Endothelial cell of umbilical vein (primary cell): Measurements from ENCODE around the gene PIGH. TPM values are rescaled to one million over a fixed set of nuclear protein-coding genes. Genes with fewer than 3 reads are reported as not detected.

Source experiments
- BruUV-seq: library from RNA; stranded (reverse); fragments of 400-500 nt; replicated peaks from 2 replicates; lab custom pipeline; 2021; lab: Mats Ljungman, UMichigan
- CTCF ChIA-PET: fragments of 300-600, 350-600 bp; sonication (Branson Sonifier 250); formaldehyde crosslinking; loops from one replicate; lab custom pipeline; 2021; ENCODE audit warnings: antibody characterized with exemption, inconsistent platforms; lab: Charles Lee
- POLR2A ChIA-PET: fragments of 300-600, 350-600 bp; sonication (Branson Sonifier 250); formaldehyde crosslinking; loops from one replicate; lab custom pipeline; 2021; ENCODE audit warnings: antibody characterized with exemption, inconsistent platforms; lab: Charles Lee
- DNase-seq: peaks from one replicate; pipeline ENCODE4 v3.0.0-alpha.2; 2011; ENCODE audit warnings: low read depth, low spot score
- FAIRE-seq: peaks from 2 replicates; lab custom pipeline; 2011; peaks lifted over from hg19 to GRCh38; lab: Jason Lieb, UNC
- H2AFZ ChIP-seq: 2 replicates; pipeline ENCODE4 v1.6.0; 2012; ENCODE audit warnings: low read depth, low read length, control low read depth, inconsistent platforms
- H3K27ac ChIP-seq: 2 replicates; pipeline ENCODE4 v1.5.1; 2011; ENCODE audit warnings: low read depth, mild to moderate bottlenecking, control low read depth, low read length, moderate library complexity; ENCODE audit not compliant: insufficient read depth
- H3K27me3 ChIP-seq, 2 experiments: 2 replicates each; pipeline versions ENCODE4 v1.6.0 to v1.6.1; 2011; ENCODE audit warnings: low read length in 2 of 2, mixed read lengths in 1 of 2; ENCODE audit not compliant: control insufficient read depth in 2 of 2, insufficient read depth in 2 of 2
- H3K36me3 ChIP-seq, 2 experiments: 2 replicates in 1 of 2; 3 replicates in 1 of 2; pipeline ENCODE4 v1.5.1; 2011; ENCODE audit warnings: low read length in 2 of 2, mild to moderate bottlenecking in 1 of 2, moderate library complexity in 1 of 2; ENCODE audit not compliant: control insufficient read depth in 2 of 2, insufficient read depth in 2 of 2; ENCODE audit errors: extremely low read depth in 1 of 2
- H3K4me1 ChIP-seq: 3 replicates; pipeline ENCODE4 v1.5.1; 2011; ENCODE audit warnings: mild to moderate bottlenecking, low read length; ENCODE audit not compliant: control insufficient read depth, insufficient read depth; ENCODE audit errors: extremely low read depth
- H3K4me2 ChIP-seq: 2 replicates; pipeline ENCODE4 v1.6.1; 2011; ENCODE audit warnings: low read length, control low read depth, mixed read lengths; ENCODE audit not compliant: insufficient read depth
- H3K4me3 ChIP-seq, 3 experiments: fragments of 200-600 bp in 1 of 3; sonication (generic), shearing (Covaris generic) in 1 of 3; replicated peaks in 1 of 3; 2 replicates each; pipeline ENCODE4 v1.5.1; 2011 to 2016; ENCODE audit warnings: control low read depth in 3 of 3, low read length in 3 of 3, mild to moderate bottlenecking in 2 of 3, inconsistent platforms in 1 of 3, low read depth in 1 of 3, moderate library complexity in 1 of 3; ENCODE audit not compliant: insufficient read depth in 1 of 3
- H3K79me2 ChIP-seq: 2 replicates; pipeline ENCODE4 v1.6.0; 2012; ENCODE audit warnings: low read length, inconsistent platforms; ENCODE audit not compliant: control insufficient read depth, insufficient read depth
- H3K9ac ChIP-seq: replicated peaks from 2 replicates; pipeline ENCODE3; 2011; ENCODE audit warnings: low read length, control low read depth; ENCODE audit not compliant: insufficient read depth; ENCODE audit errors: extremely low read depth
- H3K9me1 ChIP-seq: replicated peaks from 3 replicates; pipeline ENCODE4 v1.6.0; 2011; ENCODE audit warnings: mild to moderate bottlenecking, low read length; ENCODE audit not compliant: control insufficient read depth, insufficient read depth; ENCODE audit errors: extremely low read depth
- H3K9me3 ChIP-seq: replicated peaks from 2 replicates; pipeline ENCODE4 v1.5.1; 2012; ENCODE audit warnings: low read length, inconsistent platforms; ENCODE audit not compliant: control insufficient read depth, insufficient read depth
- H4K20me1 ChIP-seq: replicated peaks from 2 replicates; pipeline ENCODE3; 2011; ENCODE audit warnings: mild to moderate bottlenecking, low read length; ENCODE audit not compliant: control insufficient read depth, insufficient read depth; ENCODE audit errors: extremely low read depth
- CTCF ChIP-seq, 2 donors: IDR thresholded peaks; 1 replicate in 1 of 2; 2 replicates in 1 of 2; pipeline ENCODE4 v1.5.1; 2011; ENCODE audit warnings: low read length in 2 of 2, mild to moderate bottlenecking in 2 of 2, moderate library complexity in 2 of 2, control low read depth in 1 of 2, inconsistent platforms in 1 of 2, low read depth in 1 of 2; ENCODE audit not compliant: insufficient read depth in 1 of 2; ENCODE audit errors: extremely low read depth in 1 of 2
- EZH2 ChIP-seq: IDR thresholded peaks from 2 replicates; pipeline ENCODE4 v1.6.1; 2012; ENCODE audit warnings: borderline replicate concordance, low read depth, mild to moderate bottlenecking, moderate library complexity, low read length, inconsistent platforms; ENCODE audit not compliant: severe bottlenecking
- FOS ChIP-seq: IDR thresholded peaks from 2 replicates; pipeline ENCODE4 v1.6.1; 2011; ENCODE audit warnings: mild to moderate bottlenecking, low read length, moderate library complexity, borderline replicate concordance; ENCODE audit not compliant: insufficient read depth
- GATA2 ChIP-seq: IDR thresholded peaks from 2 replicates; pipeline ENCODE4 v1.7.0; 2011; ENCODE audit warnings: low read depth, mild to moderate bottlenecking, moderate library complexity, mixed read lengths, low read length; ENCODE audit not compliant: insufficient read length, insufficient read depth
- JUN ChIP-seq: IDR thresholded peaks from 2 replicates; pipeline ENCODE4 v1.6.1; 2011; ENCODE audit warnings: borderline replicate concordance, low read depth; ENCODE audit not compliant: insufficient read length, insufficient read depth
- MAX ChIP-seq: IDR thresholded peaks from 2 replicates; pipeline ENCODE4 v1.6.1; 2011; ENCODE audit not compliant: insufficient read depth, insufficient read length
- MYC ChIP-seq: IDR thresholded peaks from one replicate; pipeline ENCODE4 v1.6.1; 2011; ENCODE audit warnings: mild to moderate bottlenecking, low read depth, low read length
- POLR2A ChIP-seq: IDR thresholded peaks from 2 replicates; pipeline ENCODE4 v1.6.1; 2012; ENCODE audit warnings: low read depth, mild to moderate bottlenecking, control low read depth, low read length
- POLR2AphosphoS5 ChIP-seq: IDR thresholded peaks from 2 replicates; pipeline ENCODE4 v1.6.1; 2012; ENCODE audit warnings: low read depth, mild to moderate bottlenecking, control low read depth, low read length, moderate library complexity; ENCODE audit not compliant: insufficient read depth
- dilution Hi-C: fragments of 300-500 bp; cut with MboI; formaldehyde crosslinking; loops from one replicate; pipeline ENCODE4 v1.15.0; 2019; ENCODE audit warnings: low sequenced_read_pairs; ENCODE audit not compliant: extremely low pct_ligation_motif_present
- intact Hi-C: fragments of 100-400 bp; cut with micrococcal nuclease; formaldehyde crosslinking; loops from one replicate; pipeline ENCODE4 v1.10.0; 2022
- polyA plus RNA-seq, 4 experiments: library from polyadenylated mRNA; depleted of rRNA in 3 of 4; stranded (reverse) in 3 of 4; unstranded in 1 of 4; fragments of >200 nt; gene quantifications; 2 replicates each; pipeline versions ENCODE4 v1.2.1 to v1.2.3, GENCODE V29; 2011 to 2012; ENCODE audit warnings: missing spikeins in 1 of 4
- total RNA-seq: library from RNA; stranded (reverse); gene quantifications from 2 replicates; pipeline ENCODE4 v1.2.3, GENCODE V29; 2021

Gene PIGH
- total and polyA plus RNA-seq, 2 donors (not counting 3 experiments of a cell fraction or from before 2014, with no cell fraction given) = 12.3 to 18.0 TPM

GRCh38 chr14:67636361-67636919 lies 36.4 kb upstream of the PIGH start:
- POLR2A ChIA-PET = no interaction called here
- Histone ChIP-seq H2AFZ (no peak overlapping the region), H3K27ac (no peak overlapping the region), H4K20me1 (no peaks in the 10 kb centered on the region), H3K9ac (no peak overlapping the region), H3K9me1 (no peaks in the 10 kb centered on the region), H3K36me3 (no peaks in the 10 kb centered on the region), H3K79me2 (no peaks in the 10 kb centered on the region), H3K27me3 (no peaks in the 10 kb centered on the region), H3K4me3 (no peak overlapping the region), H3K9me3 (no peaks in the 10 kb centered on the region), H3K4me1 (no peaks in the 10 kb centered on the region), H3K4me2 (no peak overlapping the region)
- intact Hi-C loops = no loop called here
- TF ChIP-seq MYC (no peak), CTCF (IDR thresholded peaks at IDR 0.05; ENCODE audit: extremely low read depth in 1 of 2, insufficient read depth in 1 of 2, low read depth in 1 of 2, low read length in 2 of 2) (no peak), FOS (no peak)
- BruUV-seq = no TSS peak
- dilution Hi-C loops = no loop called here
- CTCF ChIA-PET = interaction anchor here (0.9 to 4.5 kb wide), 4 partner anchors 14 to 32 kb away, joined by 3 to 20 read pairs (median 6); partner anchors contain the start of gene ARG2
- DNase-seq (peak; percentile 8), FAIRE-seq (no peak)

GRCh38 chr14:67633451-67634147 lies 33.5 kb upstream of the PIGH start:
- ChIA-PET POLR2A (no interaction called here), CTCF (interaction anchor here (1.0 to 3.0 kb wide), 4 partner anchors 11 to 34 kb away, joined by 3 to 10 read pairs (median 7); no protein-coding TSS in a partner anchor)
- intact Hi-C loops (no loop called here), dilution Hi-C loops (no loop called here)
- TF ChIP-seq POLR2A (no peak), EZH2 (no peak), CTCF (IDR thresholded peaks at IDR 0.05; ENCODE audit: extremely low read depth in 1 of 2, insufficient read depth in 1 of 2, low read depth in 1 of 2, low read length in 2 of 2) (no peak), POLR2AphosphoS5 (no peak), MAX (no peak), FOS (no peak), GATA2 (no peak), JUN (no peak), MYC (no peak)
- H3K27me3 ChIP-seq = no peaks in the 10 kb centered on the region
- H3K9me3 ChIP-seq = no peaks in the 10 kb centered on the region
- no peak overlapping the region for H3K9ac ChIP-seq
- no peak overlapping the region for H3K27ac ChIP-seq
- no TSS peak for BruUV-seq
- FAIRE-seq (no peak), DNase-seq (no peak)
- H2AFZ ChIP-seq = no peak overlapping the region
- no peaks in the 10 kb centered on the region for H3K79me2 ChIP-seq
- no peaks in the 10 kb centered on the region for H3K4me1 ChIP-seq
- no peak overlapping the region for H3K4me2 ChIP-seq
- H3K36me3 ChIP-seq = no peaks in the 10 kb centered on the region
- no peaks in the 10 kb centered on the region for H4K20me1 ChIP-seq
- no peaks in the 10 kb centered on the region for H3K9me1 ChIP-seq
- H3K4me3 ChIP-seq = no peak overlapping the region
